Activated CD4-positive, CD25-positive, alpha-beta regulatory T cell treated with anti-CD3 and anti-CD28 coated beads, Interleukin-2, amount 50 U/mL, for 16 hours (primary cell): ENCODE measurements around the gene SH3YL1.
A peak's percentile ranks its signal among the peaks of the same experiment; 100 is the strongest.

Experiments used
- DNase-seq: peaks from one replicate; pipeline ENCODE4 v3.0.0-alpha.2; 2020; ENCODE audit warnings: low read depth, low spot score

Gene SH3YL1, protein sequence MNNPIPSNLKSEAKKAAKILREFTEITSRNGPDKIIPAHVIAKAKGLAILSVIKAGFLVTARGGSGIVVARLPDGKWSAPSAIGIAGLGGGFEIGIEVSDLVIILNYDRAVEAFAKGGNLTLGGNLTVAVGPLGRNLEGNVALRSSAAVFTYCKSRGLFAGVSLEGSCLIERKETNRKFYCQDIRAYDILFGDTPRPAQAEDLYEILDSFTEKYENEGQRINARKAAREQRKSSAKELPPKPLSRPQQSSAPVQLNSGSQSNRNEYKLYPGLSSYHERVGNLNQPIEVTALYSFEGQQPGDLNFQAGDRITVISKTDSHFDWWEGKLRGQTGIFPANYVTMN

GRCh38 chr2:263774-264492, at the start of gene SH3YL1:
TSS of gene SH3YL1 (minus strand) at chr2:264032. CDS start at chr2:263984, 48 bp downstream.
- peak; percentile 39 for DNase-seq

DNA sequence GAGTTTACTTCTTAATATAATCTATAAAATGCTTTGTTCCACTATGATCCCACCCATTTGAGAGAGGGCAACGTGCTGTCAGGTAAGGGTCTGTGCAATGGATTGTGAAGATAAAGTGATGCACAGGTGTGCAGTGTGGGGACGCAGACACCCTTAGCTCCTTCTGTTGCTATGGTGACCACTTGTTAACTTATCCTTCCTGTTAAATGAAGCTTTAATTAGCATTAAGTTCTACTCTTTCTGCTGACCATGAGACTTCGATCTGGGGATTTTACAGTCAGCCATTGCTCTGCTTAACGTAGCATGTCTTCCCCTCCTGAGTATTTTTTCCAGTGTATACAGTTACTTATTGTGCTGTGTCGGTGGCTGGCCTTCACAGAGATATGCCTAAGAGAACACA, 47.2 kb upstream of the SH3YL1 start:
- DNase-seq, result no peak

DNA sequence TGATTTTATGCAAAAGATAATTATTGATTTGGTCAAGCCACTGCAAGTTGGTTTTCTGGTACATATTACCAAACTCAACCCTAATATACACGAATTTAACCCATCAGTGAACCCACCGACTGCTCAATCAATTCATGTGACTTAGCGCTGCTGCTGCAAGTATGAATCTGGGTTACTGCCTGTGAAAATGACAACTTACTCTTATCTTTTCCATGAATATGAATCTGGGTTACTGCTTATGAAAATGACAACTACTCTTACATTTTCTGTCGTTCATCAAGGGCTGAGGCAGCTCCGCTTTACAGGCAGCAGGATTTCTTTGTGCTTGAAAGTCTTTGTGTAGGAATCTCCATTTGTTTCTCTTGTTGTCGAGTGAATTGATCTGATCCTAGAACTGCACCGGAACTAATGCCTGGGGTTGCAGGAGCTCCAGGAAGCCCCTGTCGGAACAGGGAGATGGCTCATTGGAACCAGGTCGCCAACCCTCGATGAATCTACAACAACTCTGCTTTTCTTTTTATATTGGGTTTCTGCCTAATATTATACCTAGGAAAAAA, 46.2 kb upstream of the SH3YL1 start:
- no peak for DNase-seq

DNA sequence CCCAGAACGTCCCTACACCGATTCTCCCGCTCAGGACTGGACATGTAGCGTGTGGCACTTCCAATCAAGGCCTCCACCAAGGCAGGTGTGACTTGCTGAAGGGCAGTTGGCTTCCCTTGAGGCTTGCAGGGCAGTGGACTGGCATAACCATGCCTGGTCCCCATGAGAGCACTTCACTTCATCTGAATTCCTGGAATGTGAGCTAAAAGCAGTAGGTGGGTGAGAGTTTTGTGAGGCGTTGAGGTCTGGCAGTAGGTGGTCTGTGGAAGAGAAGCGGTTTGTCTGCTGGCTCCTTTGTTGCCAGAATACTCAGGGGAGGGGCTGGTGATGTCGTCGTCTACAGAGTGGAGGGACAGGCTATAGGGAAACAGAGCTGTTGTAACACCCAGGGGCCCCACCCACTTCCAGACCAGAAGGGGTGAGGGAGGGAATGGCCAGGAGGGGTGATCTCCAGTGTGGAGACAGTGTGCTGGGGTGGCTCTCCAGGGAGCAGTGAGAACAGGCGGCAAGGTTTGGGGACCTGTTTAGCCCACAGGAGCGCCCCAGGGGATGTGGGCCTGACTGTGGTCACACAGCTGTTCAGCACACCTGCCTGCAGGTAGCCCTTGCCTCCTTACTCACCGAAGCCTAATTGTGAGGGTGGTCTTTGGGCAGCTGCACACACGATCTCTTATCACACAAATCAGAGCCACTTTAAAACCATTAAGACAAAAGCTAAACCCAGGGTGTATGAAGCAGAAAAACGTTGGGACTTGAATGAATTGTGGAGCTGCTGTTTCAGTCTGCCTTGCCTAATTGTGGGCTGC, 45.5 kb upstream of the SH3YL1 start:
- DNase-seq, result no peak

DNA sequence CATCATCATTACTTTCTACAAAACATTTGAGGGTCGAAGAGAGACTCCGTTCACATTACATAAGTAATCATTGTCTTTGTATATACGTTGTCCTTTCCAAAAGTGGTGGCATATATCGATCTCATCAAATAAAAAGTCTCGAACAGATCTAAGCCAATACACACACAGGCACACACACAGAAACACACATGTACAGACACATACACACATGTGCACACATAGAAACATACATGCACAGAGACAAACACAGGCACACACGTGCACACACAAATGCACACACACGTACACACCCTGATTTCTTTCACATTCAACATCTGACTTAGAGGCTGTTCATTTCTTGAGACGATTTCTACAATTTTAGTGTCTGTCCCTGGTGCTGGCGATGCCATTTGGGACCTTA, 41.5 kb upstream of the SH3YL1 start:
- DNase-seq, result no peak

DNA sequence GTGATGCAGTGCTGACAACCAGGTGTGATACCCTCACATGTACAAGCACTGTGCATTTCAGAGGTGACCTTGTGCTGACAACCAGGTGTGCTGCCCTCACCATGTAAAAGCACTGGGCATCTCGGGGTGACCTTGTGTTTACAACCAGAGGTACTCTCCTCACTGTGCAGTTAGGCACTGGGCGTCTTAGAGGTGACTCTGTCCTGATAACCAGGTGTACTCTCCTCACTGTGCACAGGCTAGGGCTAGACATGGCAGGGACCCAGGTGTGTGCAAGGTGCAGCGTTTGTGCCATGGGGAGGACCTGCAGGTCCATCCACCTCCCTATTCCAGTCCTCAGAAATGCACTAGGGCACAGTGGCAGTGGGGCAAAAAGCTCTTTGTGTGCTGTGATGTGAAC, 32.5 kb upstream of the SH3YL1 start:
- DNase-seq, result no peak

- DNase-seq, result no peak
Measured at GRCh38 chr2:295090-295489, 31.3 kb upstream of the SH3YL1 start.

DNA sequence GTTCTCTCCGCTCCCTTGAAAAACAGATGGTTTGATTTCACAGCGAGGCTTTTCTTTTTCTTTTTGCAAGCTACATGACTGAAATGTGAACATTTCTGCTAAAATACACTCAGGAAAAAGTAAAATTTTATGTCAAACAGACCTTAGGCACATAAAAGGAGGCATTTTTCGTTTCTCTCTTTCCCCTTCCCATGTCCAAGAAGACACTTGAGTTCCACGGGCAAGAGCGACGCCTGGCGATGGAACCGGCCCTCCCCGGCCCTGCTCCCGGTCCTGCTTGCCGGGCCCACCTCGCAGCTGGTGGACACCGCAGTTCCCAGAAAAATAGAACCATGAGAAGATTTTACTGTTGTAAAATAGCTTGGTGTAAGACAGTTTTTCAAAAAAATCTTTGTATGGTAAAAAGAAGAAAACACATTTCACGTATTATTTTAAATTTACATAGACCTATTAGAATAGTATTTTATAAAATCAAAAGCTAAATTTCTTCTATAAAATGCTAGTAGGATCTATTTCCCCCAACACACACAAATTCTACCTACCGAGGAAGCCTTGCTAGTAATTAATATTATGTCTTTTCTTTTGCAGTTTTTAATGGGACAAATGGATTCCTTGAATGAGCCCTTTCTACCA, 26.4 kb upstream of the SH3YL1 start:
- DNase-seq, result no peak

DNA sequence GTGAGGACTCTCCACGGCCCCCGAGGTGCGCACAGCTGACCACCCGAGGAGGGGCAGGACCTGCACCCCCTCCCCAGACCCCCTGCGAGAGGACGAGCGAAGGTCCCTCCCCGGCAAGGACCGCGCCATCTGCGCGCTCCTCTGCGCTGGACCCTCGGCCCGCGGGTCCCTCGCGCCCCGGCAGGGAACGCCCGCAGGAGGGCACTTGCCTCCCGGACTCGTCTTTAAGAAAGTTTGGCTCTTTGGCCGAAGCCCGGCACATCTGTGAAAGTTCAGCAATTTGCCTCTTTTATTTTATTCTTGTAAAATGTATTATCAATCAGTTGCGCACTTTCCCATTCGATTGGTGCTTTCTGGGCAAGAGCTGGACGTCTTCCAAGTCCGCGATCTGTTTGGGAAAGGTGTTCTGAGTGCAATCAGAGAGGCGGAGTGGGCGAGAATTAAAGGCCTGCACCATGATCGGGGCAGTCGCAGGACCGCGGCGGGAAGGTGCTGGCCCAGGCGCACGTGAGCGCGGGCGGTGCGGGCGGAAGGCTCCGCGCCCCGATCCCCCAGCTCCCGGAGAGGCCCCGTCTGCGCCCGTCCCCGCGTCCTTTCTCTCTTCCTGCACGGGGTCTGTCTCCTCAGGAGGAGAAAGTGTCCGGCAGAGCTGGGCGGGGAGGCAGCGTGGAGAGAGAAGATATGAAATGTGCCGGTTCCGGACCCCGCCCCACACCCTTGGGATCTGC, 25.7 kb upstream of the SH3YL1 start:
- DNase-seq, result no peak

DNA sequence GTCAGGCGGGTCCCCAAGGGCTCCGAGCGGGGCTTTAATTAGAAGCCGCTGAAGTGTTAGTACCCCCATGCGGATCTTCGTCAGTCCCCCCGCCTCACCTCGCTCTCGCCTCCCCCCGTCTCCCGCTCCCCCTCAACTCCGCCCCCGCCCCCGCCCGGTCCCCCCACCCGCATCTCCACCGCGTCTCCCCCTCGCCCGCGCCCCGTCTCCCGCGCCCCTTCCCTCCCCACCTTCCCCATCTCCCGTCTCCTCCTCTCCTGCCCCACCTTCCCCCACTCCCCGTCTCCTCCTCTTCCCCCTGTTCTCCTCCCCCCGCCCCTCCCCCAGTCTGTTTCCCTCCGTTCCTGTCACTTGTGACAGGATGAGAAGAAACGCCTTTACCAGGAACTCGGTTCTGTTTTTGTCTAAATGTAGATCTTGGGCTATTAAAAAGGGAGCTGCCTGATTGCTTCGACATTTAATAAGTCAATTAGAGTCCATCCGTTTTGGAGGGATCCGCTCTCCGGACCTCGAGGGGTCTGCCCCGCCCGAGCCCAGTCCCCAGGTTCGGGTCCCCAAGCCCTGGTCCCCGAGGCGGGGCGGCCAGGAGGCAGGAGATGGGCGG, 25.0 kb upstream of the SH3YL1 start:
- no peak for DNase-seq

DNA sequence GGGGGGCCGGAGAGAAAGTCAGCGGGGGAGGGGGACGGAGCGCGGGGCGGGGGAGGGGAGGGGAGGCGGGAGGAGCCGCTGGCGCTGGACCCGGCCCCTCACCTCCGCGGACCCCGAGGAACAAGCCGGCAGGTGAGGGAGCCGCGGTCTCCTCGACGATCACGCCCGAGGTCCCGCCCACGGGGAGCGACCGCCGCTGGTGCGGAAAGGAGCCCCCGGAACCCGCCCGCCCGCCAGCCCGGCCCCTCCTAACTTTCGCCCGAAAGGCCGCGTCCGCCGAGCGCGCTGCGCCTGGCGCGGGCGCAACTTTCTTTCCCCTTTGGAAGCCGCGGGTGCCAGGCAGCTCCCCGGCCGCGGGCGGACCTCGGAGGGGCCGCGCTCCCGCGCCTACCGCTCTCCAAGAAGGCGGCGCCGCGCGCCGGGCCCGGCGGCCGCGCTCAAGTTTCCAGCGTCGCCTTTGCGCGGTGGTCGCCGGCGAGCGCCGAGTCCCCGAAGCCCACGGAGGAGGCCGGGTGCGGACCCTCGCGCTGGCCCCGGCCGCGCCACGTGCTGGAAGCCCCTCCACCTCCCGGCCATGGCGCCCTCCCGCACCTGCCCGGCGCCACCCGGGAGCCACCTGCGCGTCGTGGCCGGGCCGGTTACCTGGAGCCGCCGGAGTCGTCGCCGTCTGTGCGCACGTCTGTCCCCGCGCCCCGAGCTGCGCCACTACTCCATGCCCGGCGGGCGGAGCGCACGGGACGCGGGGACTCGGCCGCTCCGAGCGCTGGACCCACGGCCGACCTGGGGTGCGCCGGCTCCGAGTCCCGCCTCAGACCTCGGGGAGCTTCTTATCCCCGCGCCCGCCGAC, 24.3 kb upstream of the SH3YL1 start, which contains the start of gene ALKAL2:
ALKAL2 (minus strand) TSS at position 181 of the 847 bp plus-strand sequence. CDS start 256 bp downstream, outside the sequence.
- no peak for DNase-seq

DNA sequence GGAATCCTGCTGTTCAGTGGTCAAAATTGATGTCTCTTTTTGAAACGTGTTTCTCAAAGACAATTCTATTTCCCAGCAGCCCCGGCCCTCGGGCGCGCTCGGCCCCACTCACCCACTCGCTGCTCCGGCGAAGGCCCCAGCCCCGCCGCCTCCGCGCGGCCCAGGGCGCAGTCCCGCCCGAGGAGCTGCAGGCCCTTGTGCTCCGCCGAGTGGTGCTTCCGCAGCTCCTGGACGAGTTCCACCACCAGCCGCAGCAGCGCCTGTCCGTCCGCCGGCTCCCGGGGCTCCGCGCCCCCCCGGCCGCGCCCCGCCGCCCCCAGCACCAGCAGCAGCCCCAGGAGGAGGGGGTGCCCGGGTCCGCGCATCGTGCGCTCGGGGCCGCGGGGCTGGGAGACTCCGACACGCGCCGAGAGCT, 23.6 kb upstream of the SH3YL1 start:
- no peak for DNase-seq

- DNase-seq, result no peak
Measured at GRCh38 chr2:286774-287392, 23.1 kb upstream of the SH3YL1 start.

- no peak for DNase-seq
Measured at GRCh38 chr2:286035-286434, 22.2 kb upstream of the SH3YL1 start.

DNA sequence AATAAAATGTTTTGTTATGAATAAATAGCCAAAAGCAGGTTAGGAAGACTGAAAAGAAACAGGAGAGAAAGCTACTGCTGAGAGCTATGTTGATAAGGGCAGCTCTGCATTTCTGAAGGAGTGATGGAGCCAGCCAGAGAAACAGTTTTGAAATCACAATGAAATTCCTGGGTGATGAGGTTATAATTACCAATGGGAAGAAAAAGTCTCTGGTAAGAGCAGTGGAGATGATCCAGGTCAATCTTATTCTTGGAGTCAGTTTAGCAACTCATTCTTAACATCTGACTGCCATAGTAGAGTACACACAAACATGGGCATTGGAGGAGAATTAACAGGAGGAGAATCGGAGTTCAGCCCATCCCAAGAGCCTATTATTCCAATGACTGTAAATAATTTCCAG, 21.7 kb upstream of the SH3YL1 start:
- DNase-seq, result no peak

- DNase-seq, result no peak
Measured at GRCh38 chr2:284896-285492, 21.2 kb upstream of the SH3YL1 start.

DNA sequence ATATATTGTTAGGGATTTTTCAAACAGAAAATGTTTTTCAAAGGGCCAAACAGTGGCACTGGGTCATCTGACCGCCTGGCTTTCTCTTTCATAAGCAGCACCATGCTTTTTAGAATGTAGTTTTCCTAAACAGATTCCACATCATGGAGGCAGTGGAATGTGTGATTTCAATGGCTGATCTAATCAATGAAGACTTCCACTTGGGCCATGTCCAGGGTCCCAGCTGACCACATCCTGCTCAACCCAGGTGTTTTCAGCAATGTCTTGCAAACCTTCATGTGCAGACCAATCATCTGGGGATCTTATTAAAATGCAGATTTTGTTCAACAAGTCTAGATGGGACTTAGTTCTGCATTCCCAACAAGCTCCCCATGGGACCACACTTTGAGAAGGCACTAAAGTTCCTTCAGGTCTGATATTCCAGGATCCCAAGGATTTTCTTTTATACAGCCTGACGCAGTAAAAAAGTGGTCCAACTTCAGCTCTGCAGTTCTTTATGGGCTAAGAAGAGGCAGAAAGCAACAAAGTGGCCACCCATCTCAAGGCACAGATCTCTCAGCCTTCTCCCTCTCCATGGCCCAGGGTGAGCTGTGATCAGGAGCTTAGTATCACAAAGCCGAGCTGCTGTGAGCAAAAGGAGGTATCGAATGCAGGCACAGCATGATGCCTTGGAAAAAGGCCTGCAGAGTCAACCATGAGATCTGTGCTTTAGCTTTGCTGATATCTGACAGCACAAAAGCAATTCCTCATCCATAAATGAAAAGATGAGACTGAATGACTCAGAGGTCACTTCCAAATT, 20.4 kb upstream of the SH3YL1 start:
- DNase-seq, result no peak
